ENCODE data around the gene SRM.
A peak's percentile ranks its signal among the peaks of the same experiment; 100 is the strongest.
"Not testable (repeated sequence)": the region's sequence is repeated elsewhere in the genome, so short reads cannot be mapped to it uniquely, and the experiment has no call there.

Gene SRM

DNA sequence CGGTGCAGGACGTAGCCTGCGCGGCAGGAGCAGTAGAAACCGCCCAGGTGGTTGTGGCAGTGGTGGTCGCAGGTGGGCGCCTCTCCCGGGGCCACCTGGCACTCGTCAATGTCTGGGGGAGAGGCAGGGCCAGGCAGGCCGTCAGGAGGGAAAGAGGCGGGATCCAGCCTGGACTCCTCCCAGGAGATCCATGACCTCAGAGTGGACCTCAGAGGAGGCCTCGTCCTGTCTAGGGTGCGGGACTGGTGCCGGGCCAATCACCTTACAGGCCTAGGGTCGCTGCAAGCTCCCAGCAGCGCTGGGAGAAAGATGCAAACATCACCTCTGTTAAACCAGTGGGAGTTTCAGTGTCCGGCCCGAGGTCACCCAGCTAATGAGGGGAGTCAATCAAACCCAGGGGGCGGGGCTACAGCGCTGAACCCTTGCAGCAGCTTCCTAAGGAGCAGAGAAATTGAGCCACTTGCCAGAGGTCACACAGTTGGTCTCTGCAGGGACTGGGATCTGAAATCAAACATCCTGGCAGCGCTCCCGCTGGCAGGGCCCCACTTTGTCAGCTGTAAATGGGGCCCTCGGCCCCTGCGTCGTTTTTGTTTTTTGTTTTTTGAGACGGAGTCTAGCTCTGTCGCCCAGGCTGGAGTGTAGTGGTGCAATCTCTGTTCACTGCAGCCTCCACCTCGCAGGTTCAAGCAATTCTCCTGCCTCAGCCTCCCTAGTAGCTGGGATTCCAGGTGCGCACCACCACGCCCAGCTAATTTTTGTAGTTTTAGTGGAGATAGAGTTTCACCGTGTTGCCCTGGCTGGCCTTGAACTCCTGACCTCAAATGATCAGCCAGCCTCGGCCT, 14.2 kb downstream of the SRM start:
- no peak for DNase-seq

DNA sequence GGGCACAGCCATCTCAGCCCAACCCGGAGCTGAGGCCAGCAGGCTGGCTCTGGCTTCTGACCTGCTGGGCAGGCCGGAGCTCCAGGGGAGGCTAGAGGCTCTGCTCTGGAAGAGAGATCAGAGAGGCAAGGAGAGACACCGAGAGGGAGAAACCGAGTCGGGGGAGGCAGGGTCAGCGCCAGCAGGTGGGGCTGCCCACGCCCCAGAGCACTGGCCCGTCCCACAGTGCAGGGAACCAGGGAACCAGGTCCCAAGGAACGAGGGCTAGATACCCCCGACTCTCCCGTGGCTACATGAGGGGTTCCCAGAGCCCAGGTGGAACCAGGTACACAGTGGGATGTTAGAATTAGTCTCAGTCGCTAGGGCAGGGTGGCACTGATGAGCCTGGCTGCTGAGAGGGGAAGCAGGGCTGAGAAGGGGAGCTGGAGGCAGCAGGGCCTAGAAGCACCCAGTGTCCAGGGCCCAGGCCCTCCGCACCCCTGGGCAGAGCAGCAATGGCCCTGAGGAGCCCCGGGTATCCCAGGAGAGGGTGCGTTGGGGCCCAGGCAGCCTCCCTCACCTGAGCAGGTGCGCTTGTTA, 14.9 kb downstream of the SRM start:
- no peak for DNase-seq

DNA sequence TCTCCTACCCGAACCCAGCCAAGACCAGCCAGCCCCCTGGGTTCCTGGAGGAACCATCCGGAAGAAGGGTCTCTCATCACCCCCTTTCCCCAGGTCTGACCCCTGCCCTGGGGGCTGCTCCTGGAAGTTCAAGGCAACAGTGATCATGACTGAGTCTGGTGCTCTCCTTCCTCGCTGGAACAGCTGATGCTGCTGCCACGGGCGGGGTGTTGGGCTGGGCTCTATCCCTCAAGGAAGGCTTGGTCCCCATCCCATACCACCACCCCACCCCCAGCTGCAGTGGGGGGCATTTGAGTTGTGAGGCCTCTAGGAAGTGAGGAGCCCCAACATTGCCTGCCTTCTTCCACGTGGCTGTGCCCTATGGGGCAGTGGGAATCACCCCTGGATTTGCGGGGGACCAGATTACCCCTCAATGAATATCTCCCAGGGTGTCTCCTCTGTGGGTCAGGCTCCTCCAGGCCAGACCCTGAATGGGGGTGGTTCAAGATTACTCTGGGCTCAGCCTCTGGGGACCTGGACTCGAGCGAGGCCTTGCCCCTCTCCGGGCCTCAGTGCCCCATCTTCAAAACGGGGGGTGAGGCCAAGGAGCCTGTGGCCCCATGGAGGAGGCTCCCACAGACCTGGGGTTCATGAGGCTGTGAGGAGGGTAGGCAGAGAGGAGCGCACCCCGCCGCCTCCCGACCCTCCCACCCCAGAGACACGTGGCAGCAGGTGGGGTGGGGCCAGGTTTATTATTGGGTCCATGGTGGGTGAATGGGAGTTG, 15.6 kb downstream of the SRM start:
- DNase-seq, result no peak

DNA sequence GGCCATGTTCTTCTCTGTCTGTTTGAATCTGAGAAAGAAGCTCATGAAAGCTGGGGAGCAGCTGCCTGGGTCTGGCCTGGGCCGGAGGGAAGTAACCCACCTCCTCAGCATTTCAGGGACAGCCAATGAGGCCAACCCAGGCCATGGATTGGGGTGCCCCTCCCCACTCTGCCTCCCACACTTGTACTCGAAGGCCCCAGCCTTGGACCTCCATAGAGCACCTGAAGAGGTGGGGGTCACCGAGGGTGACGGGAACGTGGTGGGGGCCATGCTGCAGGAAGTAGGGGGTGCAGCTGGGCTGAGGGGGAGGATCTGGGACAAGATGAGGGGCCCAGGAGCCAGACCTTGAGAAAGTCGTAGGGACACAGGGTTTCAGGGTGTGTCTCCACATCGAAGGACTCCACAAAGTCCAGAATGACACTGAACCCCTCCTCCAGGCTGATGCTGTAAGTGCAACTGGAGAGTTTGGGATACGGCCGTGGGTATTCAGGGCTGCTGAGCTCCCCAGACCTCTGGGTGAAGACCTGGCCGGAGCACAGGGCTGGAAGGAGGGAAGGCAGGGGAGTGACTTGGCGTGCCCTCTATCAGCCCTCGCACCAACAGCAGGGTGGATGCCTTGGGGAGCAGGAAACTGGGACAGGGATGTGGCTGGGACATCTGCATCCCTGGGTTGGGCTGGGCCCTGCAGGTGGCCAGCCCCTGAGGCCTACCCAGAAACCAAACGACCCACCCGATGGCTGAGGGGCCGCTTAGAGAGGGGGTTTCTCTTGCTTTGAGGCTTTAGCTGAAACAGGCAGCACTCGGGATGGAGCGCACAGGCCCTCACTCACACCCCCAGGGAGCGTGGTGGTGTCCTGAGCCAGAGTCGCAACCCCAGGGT, 16.6 kb downstream of the SRM start:
- no peak for DNase-seq

DNA sequence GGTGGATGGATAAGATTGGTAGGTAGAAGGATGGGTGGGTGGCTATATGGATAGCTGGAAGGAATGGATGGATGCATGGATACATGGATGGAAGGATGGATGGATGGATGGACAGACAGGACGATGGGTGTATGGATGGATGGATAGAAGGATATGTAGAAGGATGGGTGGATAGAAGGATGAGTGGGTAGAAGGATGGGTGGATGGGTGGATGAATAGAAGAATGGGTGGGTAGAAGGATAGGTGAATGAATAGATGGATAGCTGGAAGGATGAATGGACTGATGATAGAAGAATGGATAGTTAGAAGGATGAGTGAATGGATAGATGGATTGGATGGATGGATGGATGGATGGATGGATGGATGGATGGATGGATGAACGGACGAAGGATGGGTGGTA, 17.8 kb downstream of the SRM start:
- no peak for DNase-seq

DNA sequence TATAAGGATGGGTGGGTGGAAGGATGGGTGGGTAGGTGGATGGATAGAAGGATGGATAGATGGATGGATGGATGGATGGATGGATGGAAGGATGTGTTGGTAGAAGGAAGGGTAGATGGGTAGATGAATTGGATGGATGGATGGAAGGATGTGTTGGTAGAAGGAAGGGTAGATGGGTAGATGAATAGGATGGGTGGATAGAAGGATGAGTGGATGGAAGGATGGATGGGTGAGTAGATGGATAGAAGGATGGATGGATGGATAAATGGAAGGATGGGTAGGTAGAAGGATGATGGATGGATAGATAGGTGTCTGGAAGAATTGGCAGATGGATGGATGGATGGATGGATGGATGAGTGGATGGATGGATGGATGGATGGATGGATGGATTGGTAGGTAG, 18.8 kb downstream of the SRM start:
- DNase-seq, result no peak

DNA sequence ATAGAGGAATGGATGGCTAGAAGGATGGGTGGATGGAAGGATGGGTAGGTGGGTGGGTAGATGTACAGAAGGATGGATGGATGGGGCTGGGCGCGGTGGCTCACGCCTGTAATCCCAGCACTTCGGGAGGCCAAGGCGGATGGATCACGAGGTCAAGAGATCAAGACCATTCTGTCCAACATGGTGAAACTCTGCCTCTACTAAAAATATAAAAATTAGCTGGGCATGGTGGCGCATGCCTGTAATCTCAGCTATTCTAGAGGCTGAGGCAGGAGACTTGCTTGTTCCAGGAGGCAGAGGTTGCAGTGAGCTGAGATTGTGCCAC, 19.8 kb downstream of the SRM start:
- not testable (repeated sequence) for DNase-seq

DNA sequence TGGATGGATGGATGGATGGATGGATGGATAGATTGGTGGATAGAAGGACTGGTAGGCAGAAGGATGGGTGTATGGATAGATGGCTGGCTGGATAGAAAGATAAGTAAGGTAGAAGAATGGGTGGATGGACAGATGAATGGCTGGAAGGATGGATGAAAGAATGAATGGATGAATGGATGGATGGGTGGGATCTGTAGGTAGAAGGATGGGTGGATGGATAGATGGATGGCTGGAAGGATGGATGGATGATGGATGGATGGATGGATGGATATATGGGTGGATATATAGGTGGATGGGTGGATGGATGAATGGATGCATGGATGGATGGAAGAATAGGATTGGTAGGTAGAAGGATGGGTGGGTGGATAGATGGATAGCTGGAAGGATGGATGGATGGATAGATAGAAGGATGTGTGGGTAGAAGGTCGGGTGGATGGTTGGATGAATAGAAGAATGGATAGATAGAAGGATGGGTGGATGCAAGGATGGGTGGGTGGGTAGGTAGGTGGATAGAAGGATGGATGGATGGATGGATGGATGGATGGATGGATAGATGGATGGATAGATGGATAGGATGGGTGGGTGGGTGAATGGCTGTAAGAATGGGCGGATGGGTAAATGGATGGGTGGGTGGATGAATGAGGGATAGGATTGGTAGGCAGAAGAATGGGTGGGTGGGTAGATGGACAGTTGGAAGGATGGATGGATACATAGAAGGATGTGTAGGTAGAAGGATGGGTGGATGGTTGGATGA, 20.3 kb downstream of the SRM start:
- DNase-seq, result no peak

DNA sequence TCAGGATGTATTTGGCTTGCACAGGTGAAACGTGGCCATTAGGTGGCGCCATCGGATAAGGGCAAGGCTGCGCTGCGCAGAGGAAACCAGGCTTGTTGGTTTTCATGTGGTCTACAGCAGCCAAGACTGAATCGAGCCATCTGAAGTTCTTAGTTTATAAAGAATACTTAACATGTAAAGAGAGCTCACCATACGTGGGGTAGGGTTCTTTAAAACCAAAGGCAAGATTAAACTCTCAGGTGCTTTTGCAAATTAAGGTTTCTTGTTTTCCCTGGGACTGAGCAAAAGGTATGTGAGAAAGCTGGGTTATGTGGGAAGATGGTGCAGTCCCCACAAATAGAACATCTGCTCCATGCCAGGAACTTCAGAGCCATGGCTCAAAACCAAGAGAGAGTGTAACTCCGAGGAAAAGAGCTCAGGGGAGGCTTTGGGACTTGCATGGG, 22.1 kb downstream of the SRM start:
- DNase-seq, result peak in 54 of 56 donors; percentile 14 to 93 (median 74)

DNA sequence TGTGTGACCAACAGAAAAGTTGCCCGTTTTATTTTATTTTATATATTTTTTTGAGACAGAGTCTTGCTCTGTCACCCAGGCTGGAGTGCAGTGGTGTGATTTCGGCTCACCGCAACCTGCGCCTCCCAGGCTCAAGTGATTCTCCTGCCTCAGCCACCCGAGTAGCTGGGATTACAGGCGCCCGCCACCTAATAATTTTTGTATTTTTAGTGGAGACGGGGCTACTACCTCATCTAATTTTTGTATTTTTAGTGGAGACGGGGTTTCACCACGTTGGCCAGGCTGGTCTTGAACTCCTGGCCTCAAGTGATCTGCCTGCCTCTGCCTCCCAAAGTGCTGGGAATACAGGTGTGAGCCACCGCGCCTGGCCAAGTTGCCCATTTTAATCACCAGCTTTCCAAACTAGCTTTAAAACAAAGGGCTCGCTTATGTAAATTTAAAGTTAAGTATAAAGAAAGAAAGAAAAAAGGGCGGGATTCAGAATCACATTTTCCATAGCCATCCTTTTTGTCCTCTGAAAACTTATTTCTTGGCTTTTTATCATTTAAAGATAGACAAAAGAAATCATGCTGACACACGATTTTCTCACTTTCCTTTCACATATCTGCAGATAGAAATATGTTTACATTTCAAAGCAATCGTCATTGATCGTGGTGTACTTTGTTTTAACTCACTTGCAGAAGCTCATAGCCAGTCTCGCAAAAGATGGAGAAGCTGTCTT, 22.6 kb downstream of the SRM start:
- DNase-seq, result not testable (repeated sequence)

DNA sequence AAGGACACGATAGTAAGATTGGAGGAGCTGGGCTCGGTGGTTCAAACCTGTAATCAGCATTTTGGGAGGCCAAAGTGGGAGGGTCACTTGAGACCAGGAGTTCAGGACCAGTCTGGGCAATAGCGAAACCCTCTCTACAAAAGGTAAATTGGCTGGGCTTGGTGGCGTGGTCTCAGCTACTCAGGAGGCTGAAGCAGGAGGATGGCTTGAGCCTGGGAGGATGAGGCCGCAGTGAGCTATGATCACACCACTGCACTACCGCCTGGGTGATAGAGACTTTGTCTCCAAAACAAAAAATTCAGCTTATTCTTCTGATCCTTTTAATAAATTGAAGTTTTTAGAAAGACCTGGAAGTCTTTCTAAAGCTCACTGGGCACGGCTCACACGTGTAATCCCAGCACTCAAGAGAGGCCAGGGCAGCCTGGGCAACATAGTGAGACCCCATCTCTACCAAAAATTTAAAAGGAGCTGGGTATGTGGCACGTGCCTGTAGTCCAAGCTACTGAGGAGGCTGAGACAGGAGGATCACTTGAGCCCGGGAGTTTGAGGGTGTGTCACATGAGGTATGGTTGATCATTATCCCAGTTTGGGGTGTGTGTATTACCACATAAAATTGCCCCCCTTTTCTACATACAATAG, 28.1 kb downstream of the SRM start:
- no peak for DNase-seq

DNA sequence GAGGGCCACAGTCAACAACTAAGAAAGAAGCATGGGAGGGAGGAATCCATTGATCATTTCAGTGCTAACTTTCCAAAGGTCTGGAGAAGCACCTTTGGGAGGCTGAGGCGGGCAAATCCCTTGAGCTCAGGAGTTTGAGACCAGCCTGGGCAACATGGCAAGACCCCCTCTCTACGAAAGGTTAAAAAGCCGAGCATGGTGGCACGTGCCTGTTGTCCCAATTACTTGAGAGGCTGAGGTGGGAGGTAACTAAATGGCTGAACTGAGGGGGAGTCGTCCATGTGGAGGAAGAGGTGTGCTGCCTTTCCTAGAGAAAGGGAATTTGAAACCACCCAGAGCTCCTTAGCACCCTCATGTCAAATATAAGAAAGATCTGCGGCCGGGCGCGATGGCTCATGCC, 29.0 kb downstream of the SRM start:
- no peak for DNase-seq

DNA sequence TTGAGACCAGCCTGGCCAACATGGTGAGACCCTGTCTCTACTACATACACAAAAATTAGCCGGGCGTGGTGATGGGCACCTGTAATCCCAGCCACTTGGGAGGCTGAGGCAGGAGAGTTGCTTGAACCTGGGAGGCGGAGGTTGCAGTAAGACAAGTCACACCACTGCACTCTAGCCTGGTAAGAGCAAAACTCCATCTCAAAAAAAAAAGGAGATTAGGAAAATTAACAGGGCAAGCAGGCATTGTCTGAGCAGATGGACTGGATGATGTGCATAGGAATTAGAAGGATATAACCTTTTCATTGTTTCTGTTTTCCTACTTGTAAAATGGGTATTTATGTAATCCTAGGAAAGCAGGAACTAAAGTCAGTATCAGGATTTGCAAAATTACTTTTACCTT, 31.8 kb downstream of the SRM start:
- DNase-seq, result no peak

DNA sequence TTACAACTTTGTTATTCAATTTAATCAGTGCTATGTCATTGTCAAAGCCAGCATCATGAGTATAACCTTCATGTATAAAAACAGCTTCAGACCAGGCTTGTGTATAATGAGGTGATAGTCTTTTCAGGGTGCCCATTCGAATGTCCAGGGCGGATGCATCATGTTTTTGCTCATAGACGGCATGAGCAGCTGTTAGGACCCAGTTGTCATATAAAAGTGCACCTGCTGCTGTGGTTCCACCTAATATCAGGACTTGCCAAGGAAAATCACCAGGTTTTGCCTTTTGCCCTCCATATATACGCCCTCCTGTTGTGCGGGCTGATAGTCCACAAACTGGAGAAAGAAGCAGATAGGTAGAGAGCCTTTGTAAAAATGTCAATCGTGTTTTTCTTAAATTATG, 32.5 kb downstream of the SRM start:
- DNase-seq, result no peak

DNA sequence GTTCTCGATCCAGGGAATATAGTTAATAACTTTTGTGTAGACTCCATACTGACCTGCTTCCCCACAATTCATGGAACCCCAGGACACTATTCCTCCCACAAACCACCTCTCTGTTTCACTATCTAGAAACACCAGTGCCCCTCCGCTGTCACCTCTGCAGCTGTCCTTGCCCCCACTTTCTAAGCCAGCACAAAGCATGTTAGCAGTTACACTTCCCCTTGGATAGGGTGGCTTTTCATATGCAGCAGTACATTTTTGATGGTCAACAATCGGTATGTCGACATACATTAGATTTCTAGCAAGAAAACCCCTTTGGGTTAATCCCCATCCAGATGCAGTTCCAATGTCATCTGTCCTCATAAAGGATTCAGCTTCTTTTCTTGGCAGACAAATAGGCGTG, 32.9 kb downstream of the SRM start:
- DNase-seq, result no peak

DNA sequence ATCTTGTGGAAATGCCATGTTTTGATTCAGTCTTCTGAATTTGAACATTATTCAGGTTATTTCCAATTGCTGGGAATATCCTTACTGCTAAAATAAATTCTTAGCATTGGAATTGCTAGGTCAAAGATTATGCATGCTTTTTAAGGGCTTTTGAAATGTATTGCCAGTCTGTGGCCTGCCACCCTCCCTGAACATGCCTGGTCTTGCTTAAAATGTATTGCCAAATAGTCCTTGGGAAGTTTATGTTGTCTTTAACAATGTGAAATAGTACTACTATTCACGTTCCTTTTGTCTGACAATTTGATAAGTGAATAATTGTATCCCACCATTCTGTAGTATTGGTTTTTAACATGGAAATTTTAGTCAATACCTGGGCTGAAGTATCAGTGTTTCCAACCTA, 33.8 kb downstream of the SRM start:
- DNase-seq, result no peak

DNA sequence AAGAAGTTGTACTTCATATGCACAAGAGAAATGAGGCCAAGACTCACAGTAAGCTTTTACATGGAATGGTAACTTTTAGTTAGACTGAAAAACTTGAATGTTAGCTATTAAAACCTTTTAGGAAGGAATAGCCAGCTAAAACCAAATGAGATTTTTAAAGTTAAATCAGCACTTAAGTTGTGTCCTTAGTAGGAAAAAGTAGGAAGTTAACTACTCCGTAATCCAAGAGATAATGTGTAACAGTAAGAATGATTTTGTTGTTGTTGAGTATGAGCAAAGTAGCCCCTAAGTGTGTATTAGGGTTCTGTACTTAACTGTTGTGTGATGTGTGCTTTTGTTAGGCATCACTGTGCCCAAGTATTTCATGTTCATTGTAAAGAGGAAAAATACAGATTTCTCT, 34.2 kb downstream of the SRM start:
- DNase-seq, result no peak

DNA sequence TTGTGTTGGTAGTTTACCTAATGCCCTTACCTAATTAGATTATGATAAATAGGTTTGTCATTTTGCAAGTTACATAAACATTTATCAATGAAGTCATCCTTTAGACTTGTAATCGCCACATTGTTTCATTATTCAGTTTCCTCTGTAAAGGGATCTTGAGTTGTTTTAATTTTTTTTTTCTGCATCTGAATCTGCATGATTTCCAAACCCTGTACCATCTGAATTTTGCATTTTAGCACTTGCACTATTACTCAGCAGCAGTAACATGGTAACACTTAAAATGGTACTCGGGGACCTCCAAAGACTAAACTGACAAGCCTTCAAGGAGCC, 35.0 kb downstream of the SRM start:
- DNase-seq, result no peak

DNA sequence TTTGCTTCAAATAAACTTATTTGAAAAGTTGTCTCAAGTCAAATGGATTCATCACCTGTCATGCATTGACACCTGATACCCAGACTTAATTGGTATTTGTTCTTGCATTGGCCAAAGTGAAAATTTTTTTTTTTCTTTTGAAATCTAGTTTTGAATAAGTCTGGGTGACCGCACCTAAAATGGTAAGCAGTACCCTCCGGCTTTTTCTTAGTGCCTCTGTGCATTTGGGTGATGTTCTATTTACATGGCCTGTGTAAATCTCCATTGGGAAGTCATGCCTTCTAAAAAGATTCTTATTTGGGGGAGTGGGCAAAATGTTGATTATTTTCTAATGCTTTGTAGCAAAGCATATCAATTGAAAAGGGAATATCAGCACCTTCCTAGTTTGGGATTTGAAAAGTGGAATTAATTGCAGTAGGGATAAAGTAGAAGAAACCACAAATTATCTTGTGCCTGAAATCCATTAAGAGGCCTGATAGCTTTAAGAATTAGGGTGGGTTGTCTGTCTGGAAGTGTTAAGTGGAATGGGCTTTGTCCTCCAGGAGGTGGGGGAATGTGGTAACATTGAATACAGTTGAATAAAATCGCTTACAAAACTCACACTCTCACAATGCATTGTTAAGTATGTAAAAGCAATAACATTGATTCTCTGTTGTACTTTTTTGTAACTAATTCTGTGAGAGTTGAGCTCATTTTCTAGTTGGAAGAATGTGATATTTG, 35.5 kb downstream of the SRM start:
- DNase-seq, result no peak

All from nucleus accumbens (tissue), 56 donors.